Motor neuron (in vitro differentiated cells): ENCODE data around the gene DDX39B. TPM values are rescaled to one million over a fixed set of nuclear protein-coding genes. Genes with fewer than 3 reads are reported as not detected.
A peak's percentile ranks its signal among the peaks of the same experiment; 100 is the strongest.

Experiments
- ATAC-seq, 8 experiments: fragments of 200-7000 bp; cut with Tn5 transposase; replicated peaks in 6 of 8; 2 replicates each; pipeline ENCODE4 v1.8.0; 2021; ENCODE audit warnings: mild to moderate bottlenecking in 8 of 8, moderate library complexity in 8 of 8
- H3K27ac ChIP-seq, 2 donors: fragments of 250-450 bp; sonication (Bioruptor Pico); 2 replicates each; pipeline ENCODE4 v1.9.0; 2021; ENCODE audit warnings: antibody characterized with exemption in 2 of 2, mild to moderate bottlenecking in 2 of 2, moderate library complexity in 1 of 2
- H3K4me1 ChIP-seq, 2 donors: fragments of 250-450 bp; sonication (Bioruptor Pico); replicated peaks in 1 of 2; 2 replicates each; pipeline ENCODE4 v1.6.1; 2021; ENCODE audit warnings: antibody characterized with exemption in 2 of 2, mild to moderate bottlenecking in 2 of 2, moderate library complexity in 1 of 2
- H3K4me3 ChIP-seq, 5 donors: fragments of 250-450 bp; sonication (Bioruptor Pico); 2 replicates each; pipeline ENCODE4 v1.9.0; 2021; ENCODE audit warnings: antibody characterized with exemption in 5 of 5, mild to moderate bottlenecking in 5 of 5, moderate library complexity in 4 of 5
- WGBS, 10 experiments: fragments of 450-650 bp; shearing (Covaris generic); methylation state at CpG; one replicate each; pipeline ENCODE4 v1.0.0; 2022; 5-methylcytosine and 5-hydroxymethylcytosine counted together
- in situ Hi-C, 9 experiments: fragments of 400-800 bp; cut with MboI; loops; one replicate each; pipeline ENCODE4 v1.15.0; 2021; ENCODE audit warnings: low sequenced_read_pairs in 9 of 9, low pct_unique_long_range_greater_than_20kb in 2 of 9; ENCODE audit not compliant: unreplicated experiment in 9 of 9
- total RNA-seq, 8 experiments: library from RNA; unstranded; fragments of 300-600 nt; gene quantifications; 2 replicates each; pipeline versions ENCODE4 v1.2.3 to v1.2.4, GENCODE V29; 2022

DDX39B gene
- total RNA-seq, 8 experiments from 2014 or later, result 238 to 564 (median 386) TPM

DNA sequence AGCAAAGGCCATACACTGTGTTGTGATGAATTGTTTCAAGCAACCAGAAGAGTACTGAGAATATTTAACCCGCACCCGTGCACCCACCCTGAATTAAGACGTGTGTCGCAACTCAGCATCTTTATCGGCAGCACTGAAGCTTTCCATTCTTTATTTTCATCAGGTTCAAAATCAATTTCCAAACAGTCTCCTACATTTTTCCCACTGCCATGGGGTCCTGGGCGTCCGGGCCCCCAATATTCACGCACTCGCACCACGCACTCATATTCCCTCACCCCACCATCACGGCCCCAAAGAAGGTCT, 38.6 kb upstream of the DDX39B start:
- no peak overlapping the region for H3K27ac ChIP-seq
- in situ Hi-C loops, result no loop called here
- H3K4me3 ChIP-seq, result peak overlapping the region; percentile 40 to 51 (median 43)
- peaks cover 0 to 6% of the 10 kb centered on the region in 2 donors for H3K4me1 ChIP-seq
- no peak for ATAC-seq
- WGBS, 10 experiments, result 0 to 100% (median 71%) methylated on average over 1 to 7 of the region's 11 CpGs; no CpG with 5 or more reads in 4 of the 10 experiments

DNA sequence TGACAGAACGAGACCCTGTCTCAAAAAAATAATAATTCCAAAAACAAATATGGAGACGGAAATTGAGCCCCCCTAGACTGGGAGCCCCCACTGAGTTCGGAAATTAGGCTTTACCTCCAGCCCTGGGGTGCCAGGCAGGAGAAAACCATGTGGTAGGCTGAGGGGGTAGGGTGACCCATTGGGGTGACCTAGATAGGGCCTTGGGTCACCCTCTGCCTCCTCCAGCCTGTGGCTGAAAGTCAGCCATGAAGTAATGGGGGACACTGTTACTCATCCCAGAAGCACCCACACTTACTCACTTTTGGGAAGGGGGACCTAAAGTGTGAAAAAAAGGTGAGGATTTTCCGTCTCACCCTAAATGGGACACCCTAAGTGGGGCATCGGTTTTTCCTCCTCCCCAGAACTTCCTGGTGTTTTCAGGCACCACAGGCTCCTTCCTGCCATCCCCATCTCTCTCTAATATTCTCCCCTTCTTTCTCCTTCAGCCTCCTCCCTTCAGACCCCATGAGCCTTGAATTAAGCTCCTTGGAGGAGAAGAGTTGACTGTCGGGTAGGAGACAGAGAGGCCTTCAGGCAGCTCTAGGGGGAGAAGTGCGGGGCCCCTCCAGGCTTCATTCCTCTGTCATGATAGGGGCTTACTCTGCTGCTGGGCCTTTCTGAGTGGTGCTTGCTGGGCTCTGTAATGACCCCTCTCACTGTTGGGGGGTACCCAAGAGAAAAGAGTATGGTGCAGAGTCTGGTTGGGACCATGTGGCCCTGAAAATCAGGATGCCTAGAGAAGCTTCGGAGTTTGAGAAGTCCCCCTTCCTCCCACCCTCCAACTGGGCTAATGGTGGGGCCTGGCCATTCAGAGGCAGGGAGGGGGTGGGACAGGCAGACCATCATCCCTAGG, 38.0 kb upstream of the DDX39B start:
- Histone ChIP-seq H3K4me1 (peaks cover 0 to 6% of the 10 kb centered on the region in 2 donors), H3K27ac (no peak overlapping the region), H3K4me3 (no peak overlapping the region)
- ATAC-seq, result no peak
- WGBS, 10 experiments, result 50 to 100% (median 84%) methylated on average over 1 to 3 of the region's 8 CpGs; no CpG with 5 or more reads in 2 of the 10 experiments
- in situ Hi-C loops, result no loop called here

DNA sequence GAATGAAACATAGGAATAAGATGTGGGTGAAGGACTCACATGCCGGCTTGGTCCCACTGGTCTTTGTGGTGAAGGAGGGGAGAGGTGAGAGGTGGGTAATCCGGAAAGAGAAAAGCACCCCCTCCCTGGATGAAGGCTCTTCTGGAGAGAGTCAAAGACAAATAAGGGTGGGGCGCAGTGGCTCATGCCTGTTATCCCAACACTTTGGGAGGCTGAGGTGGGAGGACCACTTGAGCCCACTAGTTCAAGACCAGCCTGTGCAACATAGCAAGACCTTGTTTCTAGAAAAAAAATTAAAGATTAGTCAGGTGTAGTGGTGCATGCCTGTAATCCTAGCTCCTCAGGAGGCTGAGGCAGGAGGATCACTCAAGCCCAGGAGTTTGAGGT, 37.3 kb upstream of the DDX39B start:
- WGBS, 10 experiments, result 60 to 100% (median 97%) methylated on average over 1 to 3 of the region's 3 CpGs; no CpG with 5 or more reads in 4 of the 10 experiments
- no peak overlapping the region for H3K27ac ChIP-seq
- H3K4me3 ChIP-seq, result no peak overlapping the region
- ATAC-seq, result no peak
- H3K4me1 ChIP-seq, result peaks cover 0 to 6% of the 10 kb centered on the region in 2 donors
- in situ Hi-C loops, result no loop called here

DNA sequence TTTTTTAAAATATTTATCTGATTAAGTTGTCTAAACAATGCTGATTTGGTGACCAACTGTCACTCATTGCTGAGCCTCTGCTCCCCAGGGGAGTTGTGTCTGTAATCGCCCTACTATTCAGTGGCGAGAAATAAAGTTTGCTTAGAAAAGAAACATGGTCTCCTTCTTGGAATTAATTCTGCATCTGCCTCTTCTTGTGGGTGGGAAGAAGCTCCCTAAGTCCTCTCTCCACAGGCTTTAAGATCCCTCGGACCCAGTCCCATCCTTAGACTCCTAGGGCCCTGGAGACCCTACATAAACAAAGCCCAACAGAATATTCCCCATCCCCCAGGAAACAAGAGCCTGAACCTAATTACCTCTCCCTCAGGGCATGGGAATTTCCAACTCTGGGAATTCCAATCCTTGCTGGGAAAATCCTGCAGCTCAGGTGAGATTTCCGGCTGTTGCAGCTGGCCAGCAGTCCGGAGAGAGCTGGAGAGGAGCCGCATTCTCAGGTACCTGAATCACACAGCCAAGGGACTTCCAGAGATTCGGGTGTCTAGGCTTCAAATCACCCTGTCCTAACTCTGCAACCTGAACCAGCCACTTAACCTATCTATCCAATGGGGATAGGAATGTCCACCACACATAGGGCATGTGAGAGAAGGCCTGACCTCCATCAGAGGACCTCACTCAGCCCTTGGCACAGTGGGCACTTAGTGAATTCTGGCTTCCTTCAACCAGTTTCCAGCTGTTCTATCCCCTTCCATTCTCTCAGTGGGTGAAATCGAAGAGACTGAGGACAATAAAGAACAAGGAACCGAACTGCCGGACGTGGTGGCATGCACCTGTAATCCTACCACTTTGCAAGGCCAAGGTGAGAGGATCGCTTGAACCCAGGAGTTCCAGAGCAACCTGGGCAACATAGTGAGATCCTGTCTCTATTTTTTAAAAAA, 36.6 kb upstream of the DDX39B start:
- Histone ChIP-seq H3K27ac (no peak overlapping the region), H3K4me1 (peaks cover 0 to 6% of the 10 kb centered on the region in 2 donors), H3K4me3 (no peak overlapping the region)
- in situ Hi-C loops, result no loop called here
- no peak for ATAC-seq
- 50 to 97% (median 82%) methylated on average over 2 to 8 of the region's 12 CpGs; no CpG with 5 or more reads in 2 of the 10 experiments for WGBS, 10 experiments

DNA sequence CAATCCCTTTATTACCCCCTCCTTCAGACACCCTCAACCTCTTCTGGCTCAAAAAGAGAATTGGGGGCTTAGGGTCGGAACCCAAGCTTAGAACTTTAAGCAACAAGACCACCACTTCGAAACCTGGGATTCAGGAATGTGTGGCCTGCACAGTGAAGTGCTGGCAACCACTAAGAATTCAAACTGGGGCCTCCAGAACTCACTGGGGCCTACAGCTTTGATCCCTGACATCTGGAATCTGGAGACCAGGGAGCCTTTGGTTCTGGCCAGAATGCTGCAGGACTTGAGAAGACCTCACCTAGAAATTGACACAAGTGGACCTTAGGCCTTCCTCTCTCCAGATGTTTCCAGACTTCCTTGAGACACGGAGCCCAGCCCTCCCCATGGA, 35.8 kb upstream of the DDX39B start:
- no peak overlapping the region for H3K27ac ChIP-seq
- H3K4me1 ChIP-seq, result peaks cover 0 to 6% of the 10 kb centered on the region in 2 donors
- H3K4me3 ChIP-seq, result no peak overlapping the region
- ATAC-seq, result no peak
- 20 to 93% (median 73%) methylated on average over 1 to 3 of the region's 3 CpGs; no CpG with 5 or more reads in 4 of the 10 experiments for WGBS, 10 experiments
- in situ Hi-C loops, result no loop called here

DNA sequence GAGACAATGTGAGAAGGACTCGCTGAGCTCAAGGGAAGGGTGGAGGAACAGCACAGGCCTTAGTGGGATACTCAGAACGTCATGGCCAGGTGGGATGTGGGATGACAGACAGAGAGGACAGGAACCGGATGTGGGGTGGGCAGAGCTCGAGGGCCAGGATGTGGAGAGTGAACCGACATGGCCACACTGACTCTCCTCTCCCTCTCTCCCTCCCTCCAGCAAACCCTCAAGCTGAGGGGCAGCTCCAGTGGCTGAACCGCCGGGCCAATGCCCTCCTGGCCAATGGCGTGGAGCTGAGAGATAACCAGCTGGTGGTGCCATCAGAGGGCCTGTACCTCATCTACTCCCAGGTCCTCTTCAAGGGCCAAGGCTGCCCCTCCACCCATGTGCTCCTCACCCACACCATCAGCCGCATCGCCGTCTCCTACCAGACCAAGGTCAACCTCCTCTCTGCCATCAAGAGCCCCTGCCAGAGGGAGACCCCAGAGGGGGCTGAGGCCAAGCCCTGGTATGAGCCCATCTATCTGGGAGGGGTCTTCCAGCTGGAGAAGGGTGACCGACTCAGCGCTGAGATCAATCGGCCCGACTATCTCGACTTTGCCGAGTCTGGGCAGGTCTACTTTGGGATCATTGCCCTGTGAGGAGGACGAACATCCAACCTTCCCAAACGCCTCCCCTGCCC, 35.2 kb upstream of the DDX39B start:
- Histone ChIP-seq H3K27ac (no peak overlapping the region), H3K4me1 (peaks cover 0 to 6% of the 10 kb centered on the region in 2 donors), H3K4me3 (no peak overlapping the region)
- WGBS, 10 experiments, result 52 to 90% (median 78%) methylated on average over 1 to 8 of the region's 19 CpGs; no CpG with 5 or more reads in 2 of the 10 experiments
- in situ Hi-C loops, result no loop called here
- no peak for ATAC-seq

DNA sequence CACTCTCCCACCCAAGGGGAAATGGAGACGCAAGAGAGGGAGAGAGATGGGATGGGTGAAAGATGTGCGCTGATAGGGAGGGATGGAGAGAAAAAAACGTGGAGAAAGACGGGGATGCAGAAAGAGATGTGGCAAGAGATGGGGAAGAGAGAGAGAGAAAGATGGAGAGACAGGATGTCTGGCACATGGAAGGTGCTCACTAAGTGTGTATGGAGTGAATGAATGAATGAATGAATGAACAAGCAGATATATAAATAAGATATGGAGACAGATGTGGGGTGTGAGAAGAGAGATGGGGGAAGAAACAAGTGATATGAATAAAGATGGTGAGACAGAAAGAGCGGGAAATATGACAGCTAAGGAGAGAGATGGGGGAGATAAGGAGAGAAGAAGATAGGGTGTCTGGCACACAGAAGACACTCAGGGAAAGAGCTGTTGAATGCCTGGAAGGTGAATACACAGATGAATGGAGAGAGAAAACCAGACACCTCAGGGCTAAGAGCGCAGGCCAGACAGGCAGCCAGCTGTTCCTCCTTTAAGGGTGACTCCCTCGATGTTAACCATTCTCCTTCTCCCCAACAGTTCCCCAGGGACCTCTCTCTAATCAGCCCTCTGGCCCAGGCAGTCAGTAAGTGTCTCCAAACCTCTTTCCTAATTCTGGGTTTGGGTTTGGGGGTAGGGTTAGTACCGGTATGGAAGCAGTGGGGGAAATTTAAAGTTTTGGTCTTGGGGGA, 34.3 kb upstream of the DDX39B start:
- Histone ChIP-seq H3K4me3 (no peak overlapping the region), H3K27ac (no peak overlapping the region), H3K4me1 (no peaks in the 10 kb centered on the region)
- 47 to 100% (median 65%) methylated on average over 1 to 7 of the region's 8 CpGs; no CpG with 5 or more reads in 1 of the 10 experiments for WGBS, 10 experiments
- in situ Hi-C loops, result no loop called here
- no peak for ATAC-seq

DNA sequence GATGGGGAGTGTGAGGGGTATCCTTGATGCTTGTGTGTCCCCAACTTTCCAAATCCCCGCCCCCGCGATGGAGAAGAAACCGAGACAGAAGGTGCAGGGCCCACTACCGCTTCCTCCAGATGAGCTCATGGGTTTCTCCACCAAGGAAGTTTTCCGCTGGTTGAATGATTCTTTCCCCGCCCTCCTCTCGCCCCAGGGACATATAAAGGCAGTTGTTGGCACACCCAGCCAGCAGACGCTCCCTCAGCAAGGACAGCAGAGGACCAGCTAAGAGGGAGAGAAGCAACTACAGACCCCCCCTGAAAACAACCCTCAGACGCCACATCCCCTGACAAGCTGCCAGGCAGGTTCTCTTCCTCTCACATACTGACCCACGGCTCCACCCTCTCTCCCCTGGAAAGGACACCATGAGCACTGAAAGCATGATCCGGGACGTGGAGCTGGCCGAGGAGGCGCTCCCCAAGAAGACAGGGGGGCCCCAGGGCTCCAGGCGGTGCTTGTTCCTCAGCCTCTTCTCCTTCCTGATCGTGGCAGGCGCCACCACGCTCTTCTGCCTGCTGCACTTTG, 33.6 kb upstream of the DDX39B start, which contains the start of gene TNF:
Gene TNF (plus strand): TSS at position 231 of the 567 bp plus-strand sequence. CDS start 177 bp downstream, at position 408.
- Histone ChIP-seq H3K27ac (no peak within 1 kb of the TSS), H3K4me1 (no peaks in the 10 kb centered on the region), H3K4me3 (no peak within 1 kb of the TSS)
- ATAC-seq, result peak in 3 of 8 experiments; percentile 86 to 98 (median 94)
- in situ Hi-C loops, result no loop called here
- WGBS, 10 experiments, result 0 to 100% (median 72%) methylated on average over 1 to 11 of the region's 19 CpGs; no CpG with 5 or more reads in 3 of the 10 experiments

DNA sequence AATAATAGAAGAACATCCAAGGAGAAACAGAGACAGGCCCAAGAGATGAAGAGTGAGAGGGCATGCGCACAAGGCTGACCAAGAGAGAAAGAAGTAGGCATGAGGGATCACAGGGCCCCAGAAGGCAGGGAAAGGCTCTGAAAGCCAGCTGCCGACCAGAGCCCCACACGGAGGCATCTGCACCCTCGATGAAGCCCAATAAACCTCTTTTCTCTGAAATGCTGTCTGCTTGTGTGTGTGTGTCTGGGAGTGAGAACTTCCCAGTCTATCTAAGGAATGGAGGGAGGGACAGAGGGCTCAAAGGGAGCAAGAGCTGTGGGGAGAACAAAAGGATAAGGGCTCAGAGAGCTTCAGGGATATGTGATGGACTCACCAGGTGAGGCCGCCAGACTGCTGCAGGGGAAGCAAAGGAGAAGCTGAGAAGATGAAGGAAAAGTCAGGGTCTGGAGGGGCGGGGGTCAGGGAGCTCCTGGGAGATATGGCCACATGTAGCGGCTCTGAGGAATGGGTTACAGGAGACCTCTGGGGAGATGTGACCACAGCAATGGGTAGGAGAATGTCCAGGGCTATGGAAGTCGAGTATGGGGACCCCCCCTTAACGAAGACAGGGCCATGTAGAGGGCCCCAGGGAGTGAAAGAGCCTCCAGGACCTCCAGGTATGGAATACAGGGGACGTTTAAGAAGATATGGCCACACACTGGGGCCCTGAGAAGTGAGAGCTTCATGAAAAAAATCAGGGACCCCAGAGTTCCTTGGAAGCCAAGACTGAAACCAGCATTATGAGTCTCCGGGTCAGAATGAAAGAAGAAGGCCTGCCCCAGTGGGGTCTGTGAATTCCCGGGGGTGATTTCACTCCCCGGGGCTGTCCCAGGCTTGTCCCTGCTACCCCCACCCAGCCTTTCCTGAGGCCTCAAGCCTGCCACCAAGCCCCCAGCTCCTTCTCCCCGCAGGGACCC, 32.6 kb upstream of the DDX39B start:
- Histone ChIP-seq H3K4me3 (no peak overlapping the region), H3K4me1 (no peaks in the 10 kb centered on the region), H3K27ac (no peak overlapping the region)
- in situ Hi-C loops, result no loop called here
- 33 to 92% (median 66%) methylated on average over 2 to 6 of the region's 14 CpGs; no CpG with 5 or more reads in 2 of the 10 experiments for WGBS, 10 experiments
- no peak for ATAC-seq

DNA sequence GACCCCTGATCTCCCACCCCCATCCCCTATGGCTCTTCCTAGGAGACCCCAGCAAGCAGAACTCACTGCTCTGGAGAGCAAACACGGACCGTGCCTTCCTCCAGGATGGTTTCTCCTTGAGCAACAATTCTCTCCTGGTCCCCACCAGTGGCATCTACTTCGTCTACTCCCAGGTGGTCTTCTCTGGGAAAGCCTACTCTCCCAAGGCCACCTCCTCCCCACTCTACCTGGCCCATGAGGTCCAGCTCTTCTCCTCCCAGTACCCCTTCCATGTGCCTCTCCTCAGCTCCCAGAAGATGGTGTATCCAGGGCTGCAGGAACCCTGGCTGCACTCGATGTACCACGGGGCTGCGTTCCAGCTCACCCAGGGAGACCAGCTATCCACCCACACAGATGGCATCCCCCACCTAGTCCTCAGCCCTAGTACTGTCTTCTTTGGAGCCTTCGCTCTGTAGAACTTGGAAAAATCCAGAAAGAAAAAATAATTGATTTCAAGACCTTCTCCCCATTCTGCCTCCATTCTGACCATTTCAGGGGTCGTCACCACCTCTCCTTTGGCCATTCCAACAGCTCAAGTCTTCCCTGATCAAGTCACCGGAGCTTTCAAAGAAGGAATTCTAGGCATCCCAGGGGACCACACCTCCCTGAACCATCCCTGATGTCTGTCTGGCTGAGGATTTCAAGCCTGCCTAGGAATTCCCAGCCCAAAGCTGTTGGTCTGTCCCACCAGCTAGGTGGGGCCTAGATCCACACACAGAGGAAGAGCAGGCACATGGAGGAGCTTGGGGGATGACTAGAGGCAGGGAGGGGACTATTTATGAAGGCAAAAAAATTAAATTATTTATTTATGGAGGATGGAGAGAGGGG, 31.7 kb upstream of the DDX39B start:
- no peak for ATAC-seq
- WGBS, 10 experiments, result 50 to 93% (median 80%) methylated on average over 1 to 6 of the region's 9 CpGs; no CpG with 5 or more reads in 2 of the 10 experiments

More for the DNA sequence above, 31.7 kb upstream of the DDX39B start:
- Histone ChIP-seq H3K27ac (no peak overlapping the region), H3K4me3 (no peak overlapping the region), H3K4me1 (no peaks in the 10 kb centered on the region)
- in situ Hi-C loops, result no loop called here
